Neural cell (in vitro differentiated cells): ENCODE results near the gene GHITM.

Experiments used
- CTCF ChIP-seq: fragments of 450-650 bp; IDR thresholded peaks from 2 replicates; pipeline ENCODE4 v1.5.1; 2014; ENCODE audit warnings: antibody characterized with exemption, mild to moderate bottlenecking, moderate library complexity; ENCODE audit not compliant: poor library complexity, severe bottlenecking
- POLR2AphosphoS5 ChIP-seq: IDR thresholded peaks from 2 replicates; pipeline ENCODE4 v1.6.1; 2012
- RAD21 ChIP-seq: fragments of 450-650 bp; conservative IDR thresholded peaks from 2 replicates; pipeline ENCODE4 v1.6.1; 2014; ENCODE audit warnings: antibody characterized with exemption, mild to moderate bottlenecking, moderate library complexity
- REST ChIP-seq: IDR thresholded peaks from 2 replicates; pipeline ENCODE4 v1.6.1; 2012; ENCODE audit warnings: borderline replicate concordance
- SMC3 ChIP-seq: fragments of 450-650 bp; conservative IDR thresholded peaks from 2 replicates; pipeline ENCODE4 v1.6.1; 2014; ENCODE audit warnings: antibody characterized with exemption, mild to moderate bottlenecking, moderate library complexity; ENCODE audit not compliant: poor library complexity
- TAF1 ChIP-seq: IDR thresholded peaks from 2 replicates; pipeline ENCODE4 v1.6.1; 2012; ENCODE audit warnings: low read depth

DNA sequence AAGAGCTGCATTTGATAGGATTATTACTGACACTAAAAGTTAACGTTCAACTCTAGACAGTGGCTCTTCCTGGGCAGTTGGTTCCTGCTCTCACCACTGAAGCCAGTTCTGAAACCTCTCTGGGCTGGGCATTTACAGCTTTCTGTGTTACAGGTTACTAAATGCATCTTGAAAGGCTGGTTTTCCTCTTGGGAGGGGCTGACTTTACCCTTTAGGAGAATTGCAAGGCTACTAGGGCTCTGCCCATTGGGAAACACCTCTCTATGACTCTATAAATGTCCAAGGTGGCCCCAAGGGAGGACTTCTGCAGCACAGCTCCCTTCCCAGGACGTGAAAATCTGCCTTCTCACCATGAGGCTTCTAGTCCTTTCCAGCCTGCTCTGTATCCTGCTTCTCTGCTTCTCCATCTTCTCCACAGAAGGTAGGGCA, 34.2 kb downstream of the GHITM start, which contains the start of gene GPR15LG:
- TF ChIP-seq CTCF (no peak), SMC3 (no peak), POLR2AphosphoS5 (no peak), REST (no peak), RAD21 (no peak), TAF1 (no peak)
